GM23338 (cell line): Measurements from ENCODE around the gene COPB2. TPM values are rescaled to one million over a fixed set of nuclear protein-coding genes. Genes with fewer than 3 reads are reported as not detected.

Experiments used
- ATAC-seq: fragments of 200-7000 bp; cut with Tn5 transposase; 3 replicates; pipeline ENCODE4 v1.9.1; 2020
- DNase-seq: peaks from one replicate; pipeline ENCODE4 v3.0.0-alpha.2; 2015; ENCODE audit warnings: low spot score
- H2AFZ ChIP-seq: fragments of 200-600 bp; sonication (generic); 2 replicates; pipeline ENCODE4 v1.8.0; 2016; ENCODE audit warnings: antibody characterized with exemption, mild to moderate bottlenecking, moderate library complexity
- H3F3A ChIP-seq: fragments of 200-600 bp; sonication (generic); replicated peaks from 2 replicates; pipeline ENCODE4 v1.8.0; 2017; ENCODE audit warnings: antibody characterized with exemption, mixed run types, low read depth
- H3K27ac ChIP-seq: fragments of 200-600 bp; sonication (generic); 2 replicates; pipeline ENCODE4 v1.6.1; 2016; ENCODE audit warnings: low read depth
- H3K27me3 ChIP-seq: fragments of 200-600 bp; sonication (generic); 2 replicates; pipeline ENCODE4 v1.8.0; 2016; ENCODE audit warnings: mild to moderate bottlenecking, mixed run types, moderate library complexity; ENCODE audit not compliant: insufficient read depth
- H3K36me3 ChIP-seq: fragments of 200-600 bp; sonication (generic); 2 replicates; pipeline ENCODE4 v1.8.0; 2016; ENCODE audit warnings: mild to moderate bottlenecking; ENCODE audit not compliant: insufficient read depth
- H3K4me1 ChIP-seq: fragments of 200-600 bp; sonication (generic); 2 replicates; pipeline ENCODE4 v1.8.0; 2016; ENCODE audit warnings: mild to moderate bottlenecking, moderate library complexity; ENCODE audit not compliant: insufficient read depth
- H3K4me2 ChIP-seq: fragments of 200-600 bp; sonication (generic); 2 replicates; pipeline ENCODE4 v1.7.1; 2017; ENCODE audit warnings: mixed run types
- H3K4me3 ChIP-seq: fragments of 200-600 bp; sonication (generic); 2 replicates; pipeline ENCODE4 v1.6.1; 2016; ENCODE audit warnings: mixed run types
- H3K79me2 ChIP-seq: fragments of 200-600 bp; sonication (generic); replicated peaks from 2 replicates; pipeline ENCODE4 v1.8.0; 2017; ENCODE audit warnings: mild to moderate bottlenecking; ENCODE audit not compliant: insufficient read depth
- H3K9me2 ChIP-seq: fragments of 200-600 bp; sonication (generic); 2 replicates; pipeline ENCODE4 v1.8.0; 2017; ENCODE audit not compliant: insufficient read depth
- H4K20me1 ChIP-seq: fragments of 200-600 bp; sonication (generic); replicated peaks from 2 replicates; pipeline ENCODE4 v1.8.0; 2017; ENCODE audit warnings: mild to moderate bottlenecking; ENCODE audit not compliant: insufficient read depth
- H3K27ac Mint-ChIP-seq: 2 replicates; pipeline ENCODE4 v1.8.0; 2020; ENCODE audit warnings: inconsistent platforms, mild to moderate bottlenecking, moderate library complexity, mixed read lengths
- H3K27me3 Mint-ChIP-seq: 3 replicates; pipeline ENCODE4 v1.8.0; 2022; ENCODE audit warnings: low read depth, mild to moderate bottlenecking, moderate library complexity, mixed read lengths, inconsistent platforms; ENCODE audit not compliant: insufficient read depth, poor library complexity
- H3K36me3 Mint-ChIP-seq: 3 replicates; pipeline ENCODE4 v1.8.0; 2021; ENCODE audit warnings: low read depth, mild to moderate bottlenecking, inconsistent platforms, moderate library complexity, mixed read lengths
- H3K4me1 Mint-ChIP-seq: 3 replicates; pipeline ENCODE4 v1.8.0; 2020; ENCODE audit warnings: mild to moderate bottlenecking, inconsistent platforms, mixed read lengths
- H3K4me3 Mint-ChIP-seq: 3 replicates; pipeline ENCODE4 v1.8.0; 2021; ENCODE audit warnings: moderate library complexity, mild to moderate bottlenecking, inconsistent platforms, mixed read lengths
- H3K9me3 Mint-ChIP-seq: 3 replicates; pipeline ENCODE4 v1.8.0; 2020; ENCODE audit warnings: moderate library complexity, mild to moderate bottlenecking, inconsistent platforms, mixed read lengths
- CTCF ChIP-seq, 2 experiments: fragments of 200-600 bp in 1 of 2; sonication (generic) in 1 of 2; conservative IDR thresholded peaks; 2 replicates each; pipeline versions ENCODE4 v1.5.1 to v1.6.1; 2016 to 2017; ENCODE audit warnings: antibody characterized with exemption in 2 of 2, low read depth in 2 of 2, mild to moderate bottlenecking in 2 of 2, moderate library complexity in 1 of 2
- ETS1 ChIP-seq: IDR thresholded peaks from 2 replicates; pipeline ENCODE4 v1.6.1; 2016; ENCODE audit warnings: antibody characterized with exemption
- EZH2 ChIP-seq: fragments of 200-600 bp; sonication (generic); IDR thresholded peaks from one replicate; pipeline ENCODE4 v1.8.0; 2017; ENCODE audit warnings: antibody characterized with exemption, mild to moderate bottlenecking, low read depth; ENCODE audit not compliant: unreplicated experiment
- EZH2phosphoT487 ChIP-seq: fragments of 200-600 bp; sonication (generic); IDR thresholded peaks from one replicate; pipeline ENCODE4 v1.8.1; 2018; ENCODE audit warnings: antibody characterized with exemption; ENCODE audit not compliant: unreplicated experiment
- JUNB ChIP-seq: IDR thresholded peaks from one replicate; pipeline ENCODE4 v1.6.1; 2016; ENCODE audit warnings: antibody characterized with exemption; ENCODE audit not compliant: unreplicated experiment
- NANOG ChIP-seq: IDR thresholded peaks from 2 replicates; pipeline ENCODE4 v1.6.1; 2016; ENCODE audit warnings: antibody characterized with exemption, borderline replicate concordance
- POLR2AphosphoS5 ChIP-seq: IDR thresholded peaks from 2 replicates; pipeline ENCODE4 v1.6.1; 2016; ENCODE audit warnings: antibody characterized with exemption, low read depth
- REST ChIP-seq: IDR thresholded peaks from one replicate; pipeline ENCODE4 v1.6.1; 2018; ENCODE audit warnings: antibody characterized with exemption; ENCODE audit not compliant: unreplicated experiment
- ZNF331 ChIP-seq: fragments of 250-450 bp; sonication (Bioruptor Pico); IDR thresholded peaks from 2 replicates; pipeline ENCODE4 v1.5.0; 2020; ENCODE audit warnings: low read depth, mild to moderate bottlenecking, moderate library complexity
- ZNF462 ChIP-seq: fragments of 250-450 bp; sonication (Bioruptor Pico); IDR thresholded peaks from 2 replicates; pipeline ENCODE4 v1.5.0; 2020; ENCODE audit warnings: mild to moderate bottlenecking, moderate library complexity
- polyA plus RNA-seq: library from polyadenylated mRNA; unstranded; fragments of >200 nt; fragmentation: Nextera tagmentation; extraction: Ambion mirVana; gene quantifications from 2 replicates; pipeline ENCODE4 v1.2.1, GENCODE V29; 2016
- total RNA-seq: library from RNA; depleted of rRNA; stranded (reverse); fragments of >200 nt; shearing (Covaris generic); gene quantifications from 2 replicates; pipeline ENCODE4 v1.2.3, GENCODE V29; 2014

Gene COPB2
- total and polyA plus RNA-seq, 2 experiments from 2014 or later = 48.2 to 89.1 TPM

GRCh38 chr3:139421460-139421859 lies 32.0 kb upstream of the COPB2 start:
- ATAC-seq (no peak), DNase-seq (no peak)
- H3K36me3 Mint-ChIP-seq = no peaks in the 10 kb centered on the region
- H3K4me3 ChIP-seq = no peak overlapping the region
- H3K27ac ChIP-seq = no peak overlapping the region
- H3F3A ChIP-seq = no peaks in the 10 kb centered on the region
- H3K4me2 ChIP-seq = no peak overlapping the region
- no peaks in the 10 kb centered on the region for H3K79me2 ChIP-seq
- TF ChIP-seq EZH2phosphoT487 (no peak), EZH2 (no peak), POLR2AphosphoS5 (no peak), NANOG (no peak), ETS1 (no peak), ZNF331 (no peak), JUNB (no peak), CTCF (conservative IDR thresholded peaks at IDR 0.05; ENCODE audit: low read depth in 2 of 2) (no peak), REST (no peak), ZNF462 (CRISPR knock-in tag) (no peak)
- no peak overlapping the region for H3K4me3 Mint-ChIP-seq
- H3K27me3 Mint-ChIP-seq = peaks cover 4% of the 10 kb centered on the region
- H3K36me3 ChIP-seq = no peaks in the 10 kb centered on the region
- no peaks in the 10 kb centered on the region; the same call in 2 of the 3 replicates for H3K9me3 Mint-ChIP-seq
- H2AFZ ChIP-seq = no peak overlapping the region
- no peaks in the 10 kb centered on the region for H3K9me2 ChIP-seq
- no peaks in the 10 kb centered on the region for H3K4me1 Mint-ChIP-seq
- no peak overlapping the region for H3K27ac Mint-ChIP-seq
- no peaks in the 10 kb centered on the region for H3K4me1 ChIP-seq
- no peaks in the 10 kb centered on the region for H3K27me3 ChIP-seq
- H4K20me1 ChIP-seq = no peaks in the 10 kb centered on the region
